Hematopoietic multipotent progenitor cell treated with erythropoietin and hydrocortisone succinate and interleukin-3 and kit ligand, for 8 days (in vitro differentiated cells): ENCODE results near the gene FMN2.

Source experiments
- DNase-seq: peaks from one replicate; pipeline ENCODE4 v3.0.0-alpha.2; 2015

Gene FMN2

GRCh38 chr1:240462277-240462676 is 370.6 kb downstream of the FMN2 start:
- DNase-seq: no peak

- no peak for DNase-seq
Measured at GRCh38 chr1:240462766-240463395, 371.2 kb downstream of the FMN2 start.

DNA sequence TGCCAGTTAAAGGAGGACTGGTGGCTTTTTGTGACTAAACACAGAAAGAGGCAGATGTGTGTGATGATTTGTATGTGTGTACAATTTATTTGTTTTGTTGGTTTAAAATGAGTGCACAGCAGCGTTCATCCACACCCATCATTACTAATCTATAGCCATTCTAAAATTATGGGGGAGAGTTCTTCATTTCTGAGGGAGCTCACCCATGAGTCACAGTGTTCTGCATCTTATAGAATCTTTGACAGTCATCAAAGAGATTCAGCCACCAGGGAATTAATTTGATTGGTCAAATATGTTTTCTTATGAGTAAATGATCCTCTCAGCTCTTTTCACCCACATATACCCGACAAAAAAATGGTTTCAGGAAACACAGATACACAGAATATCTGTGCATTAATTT is 372.4 kb downstream of the FMN2 start:
- no peak for DNase-seq

- DNase-seq: no peak
Measured at GRCh38 chr1:240465531-240465940, 373.9 kb downstream of the FMN2 start.

DNA sequence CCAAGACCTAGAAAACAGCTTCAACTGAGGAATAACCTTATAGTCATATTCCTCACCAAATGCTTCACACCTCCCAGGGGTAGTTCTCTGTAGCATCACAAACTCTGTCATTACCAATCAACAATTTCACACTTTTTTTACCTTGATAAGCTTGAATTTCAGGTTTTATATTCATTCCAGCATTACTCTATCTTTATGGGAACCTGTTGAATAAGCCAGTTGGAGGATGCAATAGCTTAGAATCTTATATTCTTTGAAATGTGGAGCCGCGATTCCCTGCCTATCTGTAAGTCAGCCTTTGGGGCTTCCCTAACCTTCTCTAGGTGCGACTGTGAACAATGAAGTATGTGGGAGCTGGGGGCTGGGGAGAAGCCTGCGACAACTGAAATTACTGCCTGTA is 374.8 kb downstream of the FMN2 start:
- no peak for DNase-seq

DNA sequence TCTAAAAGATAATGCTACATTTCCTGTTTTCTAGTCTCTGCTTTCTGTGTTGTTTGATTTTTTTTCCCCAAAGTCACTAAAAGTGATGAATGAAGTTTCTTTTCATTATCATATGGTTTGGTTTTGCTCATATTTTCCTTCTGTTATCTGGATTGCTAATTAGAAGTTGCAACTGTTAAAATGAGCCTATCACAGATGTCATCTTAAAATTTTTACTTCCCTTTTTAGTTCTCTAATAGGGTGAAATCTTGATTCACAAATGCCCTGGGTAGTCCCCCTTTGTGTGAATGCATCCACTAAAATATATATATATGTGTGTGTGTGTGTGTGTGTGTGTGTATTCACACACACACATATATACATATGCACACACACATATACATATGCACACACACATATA is 376.2 kb downstream of the FMN2 start:
- DNase-seq: no peak

DNA sequence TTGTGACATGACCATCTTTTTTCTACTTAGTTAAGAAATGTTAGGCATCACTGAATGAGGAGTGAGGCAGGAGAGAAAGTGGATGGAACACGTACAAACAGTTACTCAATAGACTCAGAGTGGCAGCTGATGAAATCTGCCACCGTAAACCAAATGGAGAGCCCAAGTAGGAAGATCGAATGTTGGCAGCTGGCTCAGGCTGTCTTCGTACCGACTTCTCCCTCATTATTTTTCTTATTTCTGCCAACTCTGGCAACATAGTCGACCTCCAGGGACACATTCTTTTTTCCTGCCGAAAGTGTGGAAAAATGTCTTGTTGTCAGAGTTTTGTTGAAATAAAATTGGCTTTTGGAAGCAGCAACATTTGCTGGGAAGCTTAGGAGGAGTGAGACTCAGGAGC is 377.0 kb downstream of the FMN2 start:
- DNase-seq: no peak

DNA sequence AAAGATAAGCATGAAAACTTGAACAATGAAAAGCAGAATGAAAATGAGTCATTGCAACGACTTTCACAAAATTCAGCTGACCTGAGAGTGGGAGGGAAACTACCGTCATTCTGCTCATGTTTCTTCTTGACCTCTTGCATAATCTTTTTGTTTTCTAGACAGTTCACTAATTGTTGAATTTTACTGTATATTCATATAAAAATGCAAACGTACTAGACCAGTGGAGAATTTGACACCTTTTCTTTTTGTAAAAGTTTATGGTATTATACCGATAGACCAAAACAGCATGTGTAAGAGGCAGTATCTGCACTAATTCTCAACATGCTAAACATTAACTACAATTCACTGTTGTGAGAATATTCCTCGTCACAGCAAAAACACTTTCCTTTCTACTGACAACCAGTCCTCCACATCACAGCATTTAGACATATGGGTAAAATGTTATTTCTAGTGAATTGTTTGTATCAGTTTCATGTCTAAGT is 382.5 kb downstream of the FMN2 start:
- DNase-seq: no peak

DNA sequence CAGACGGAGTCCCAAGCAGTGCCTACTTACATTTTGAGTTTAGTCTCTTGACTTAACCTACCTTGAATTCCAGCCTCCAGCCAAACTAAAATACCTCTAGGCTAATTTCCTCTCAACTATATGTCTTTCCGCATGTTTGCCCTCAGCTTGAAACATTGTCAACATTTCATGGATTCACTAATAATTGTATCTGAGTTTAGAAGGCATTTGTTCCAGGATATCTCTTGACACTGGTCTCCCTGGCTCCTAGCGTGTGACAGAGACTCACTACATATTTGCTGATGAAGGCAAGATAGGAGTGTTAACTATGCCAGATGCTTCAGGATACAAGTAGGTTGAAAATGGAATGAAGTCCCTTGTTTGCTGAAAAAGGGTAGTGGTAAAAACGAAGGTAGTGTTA is 384.1 kb downstream of the FMN2 start:
- DNase-seq: no peak

DNA sequence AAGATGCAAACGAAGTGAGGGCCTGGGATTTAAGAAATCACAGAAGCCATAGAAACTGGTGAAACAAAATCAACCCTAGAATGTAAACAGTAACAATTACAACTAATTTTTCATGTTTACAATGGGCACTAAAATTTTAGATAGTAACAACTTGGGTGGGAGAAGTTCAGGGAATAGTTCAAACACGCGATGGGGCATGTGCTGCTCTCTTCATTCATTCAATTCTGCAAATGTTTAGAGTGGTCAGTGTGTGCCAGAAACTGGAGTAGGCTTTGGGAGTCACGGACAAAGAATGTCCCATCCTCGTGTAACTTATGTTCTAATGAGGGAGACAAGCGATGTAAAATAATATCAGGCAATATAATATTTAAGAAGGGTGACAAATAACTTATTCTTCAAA is 386.9 kb downstream of the FMN2 start:
- no peak for DNase-seq

GRCh38 chr1:240484804-240485443 is 393.2 kb downstream of the FMN2 start:
- no peak for DNase-seq

GRCh38 chr1:240486611-240487010 is 394.9 kb downstream of the FMN2 start:
- no peak for DNase-seq

DNA sequence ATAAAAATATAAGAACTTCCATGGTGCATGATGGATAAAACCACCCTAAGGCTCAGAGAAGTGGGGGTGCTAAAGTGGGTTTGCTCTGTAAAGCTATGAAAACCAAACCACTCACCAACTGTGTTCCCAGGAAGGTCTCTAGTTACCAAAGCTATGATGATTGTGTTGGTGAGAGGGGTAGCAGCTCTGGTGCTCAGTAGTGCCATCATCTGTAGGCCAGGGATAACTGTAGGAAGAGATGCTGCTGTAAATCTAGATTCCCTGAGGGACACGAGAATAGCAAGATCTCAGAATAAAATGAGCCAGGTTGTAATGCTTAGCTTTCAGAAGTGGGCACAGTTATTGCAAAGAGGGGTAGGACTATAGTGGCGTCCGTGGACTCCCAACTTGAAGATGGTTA is 395.8 kb downstream of the FMN2 start:
- DNase-seq: no peak

- DNase-seq: no peak
Measured at GRCh38 chr1:240491156-240491555, 399.5 kb downstream of the FMN2 start.

- no peak for DNase-seq
Measured at GRCh38 chr1:240491796-240492195, 400.1 kb downstream of the FMN2 start.

- peak; percentile 1 for DNase-seq
Measured at GRCh38 chr1:240492832-240493440, 401.3 kb downstream of the FMN2 start.

- DNase-seq: no peak
Measured at GRCh38 chr1:240495601-240496000, 403.9 kb downstream of the FMN2 start.

GRCh38 chr1:240496356-240496755 is 404.7 kb downstream of the FMN2 start:
- DNase-seq: no peak

DNA sequence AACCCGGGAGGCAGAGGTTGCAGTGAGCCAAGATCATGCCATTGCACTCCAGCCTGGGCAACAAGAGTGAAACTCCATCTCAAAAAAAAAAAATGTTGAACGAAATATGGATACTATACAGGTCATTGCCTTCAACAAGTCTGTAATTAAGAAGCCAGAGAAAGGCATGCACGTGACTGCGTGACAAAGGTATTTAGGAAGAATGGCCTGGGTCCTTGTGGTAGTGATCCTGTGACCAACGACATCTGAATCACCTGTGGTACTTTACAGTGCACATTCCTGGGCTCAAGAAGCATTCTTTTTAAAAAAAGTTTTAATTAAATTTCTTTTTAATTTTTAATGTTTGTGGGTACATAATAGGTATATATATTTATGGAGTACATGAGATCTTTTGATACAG is 405.3 kb downstream of the FMN2 start:
- no peak for DNase-seq

DNA sequence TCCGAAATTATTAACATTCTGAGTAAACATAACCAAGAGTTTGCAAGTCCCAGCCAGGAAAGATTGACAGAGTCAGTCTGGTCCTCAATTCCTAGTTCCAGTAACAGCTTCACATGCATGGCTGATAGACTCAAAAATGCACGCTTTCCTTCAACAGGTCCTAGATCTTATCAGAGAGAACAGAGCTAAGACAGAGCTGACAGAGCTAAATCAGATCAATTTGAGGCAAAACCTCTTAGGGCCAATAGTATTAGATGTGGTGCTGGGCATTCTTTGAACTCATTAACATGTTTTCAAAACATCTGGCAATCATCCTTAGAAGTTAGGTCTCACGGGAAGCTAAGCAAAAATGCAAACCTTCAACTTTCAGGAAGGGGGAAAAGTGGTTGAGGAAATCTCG is 406.2 kb downstream of the FMN2 start:
- no peak for DNase-seq

GRCh38 chr1:240498335-240498734 is 406.7 kb downstream of the FMN2 start:
- DNase-seq: no peak

- peak; percentile 1 for DNase-seq
Measured at GRCh38 chr1:240499012-240499411, 407.3 kb downstream of the FMN2 start.

GRCh38 chr1:240500647-240501046 is 409.0 kb downstream of the FMN2 start:
- no peak for DNase-seq

DNA sequence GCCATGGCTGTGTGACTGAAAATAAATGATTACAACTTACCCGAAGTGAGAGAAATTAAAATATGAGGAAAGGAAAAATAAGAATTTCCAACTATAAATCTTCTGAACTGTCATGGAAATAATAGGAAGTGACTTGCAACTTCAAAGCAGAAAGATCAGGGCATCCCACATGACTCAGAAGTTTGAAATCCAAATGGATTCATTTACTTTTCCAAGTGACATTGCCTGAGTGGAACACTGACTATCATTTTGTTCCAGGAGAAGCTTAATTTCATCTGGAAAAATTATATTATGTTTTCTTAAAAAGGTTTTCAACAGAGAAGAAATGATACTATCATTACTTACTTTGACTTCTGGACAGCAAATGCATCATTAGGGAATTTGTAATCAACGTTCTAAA is 409.4 kb downstream of the FMN2 start:
- DNase-seq: no peak

DNA sequence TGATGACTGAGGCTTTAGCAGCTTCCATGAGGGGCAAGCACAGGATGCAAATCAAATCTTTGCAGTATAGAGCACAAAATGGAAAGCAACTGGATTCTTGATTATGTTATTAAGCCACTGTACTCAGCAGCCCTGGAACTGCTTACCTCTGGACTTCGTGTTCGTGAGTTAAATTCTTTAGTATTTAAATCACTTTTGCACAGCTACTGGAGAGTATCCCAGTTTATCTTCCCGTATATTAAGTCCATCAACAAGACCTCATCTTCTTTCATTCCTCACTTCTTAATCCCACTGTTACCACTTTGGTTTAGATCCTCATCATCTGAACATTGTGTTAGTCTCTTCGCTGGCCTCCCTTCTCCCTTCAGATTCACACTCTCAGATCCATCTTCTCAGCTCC is 411.4 kb downstream of the FMN2 start:
- no peak for DNase-seq
